GM12891 (cell line): Measurements from ENCODE around the gene SDCCAG8.

Experiments used
- POLR2A ChIP-seq: IDR thresholded peaks from 2 replicates; pipeline ENCODE4 v1.6.1; 2011; ENCODE audit warnings: low read depth, low read length, control low read depth
- POLR2AphosphoS5 ChIP-seq: IDR thresholded peaks from 2 replicates; pipeline ENCODE4 v1.6.1; 2011; ENCODE audit warnings: low read depth, low read length, control low read depth
- POU2F2 ChIP-seq: IDR thresholded peaks from 2 replicates; pipeline ENCODE4 v1.6.1; 2011; ENCODE audit warnings: low read depth, mild to moderate bottlenecking, control low read depth, low read length, moderate library complexity
- TAF1 ChIP-seq: IDR thresholded peaks from 2 replicates; pipeline ENCODE4 v1.6.1; 2011; ENCODE audit warnings: low read depth, low read length, control low read depth

DNA sequence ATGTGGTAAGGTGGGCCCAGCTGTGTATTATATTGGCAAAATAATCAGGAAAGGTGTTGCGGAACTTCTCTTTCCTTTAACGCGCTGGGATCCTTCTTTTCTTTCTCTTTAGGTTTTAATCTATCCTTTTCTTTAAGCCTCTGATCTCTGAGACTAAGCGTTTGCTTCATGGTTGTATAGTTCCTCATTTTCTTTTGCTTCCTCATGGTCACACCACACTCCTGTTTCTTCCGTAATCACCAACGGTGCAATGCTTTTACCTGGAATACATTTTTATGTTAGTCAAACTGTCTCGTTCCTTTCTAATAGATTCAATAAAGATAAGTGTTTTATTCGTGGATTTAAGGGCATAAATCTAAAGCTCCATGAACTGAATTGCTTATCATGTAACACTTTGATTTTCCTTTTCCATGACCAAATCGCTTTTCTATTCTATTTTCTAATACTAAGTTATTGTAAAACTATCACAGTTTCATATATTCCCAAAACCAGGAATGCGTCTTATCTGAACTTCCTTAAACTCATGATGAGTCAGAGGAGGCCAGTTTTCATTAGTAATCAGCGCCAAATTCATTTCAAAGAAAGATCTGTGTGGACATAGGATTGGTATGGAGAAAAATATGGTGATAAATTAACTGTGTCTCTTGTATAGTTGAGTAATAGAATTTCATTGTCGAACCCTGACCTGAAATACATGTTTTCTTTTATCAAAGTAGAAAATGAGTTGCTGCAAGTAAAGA lies 12.2 kb downstream of the SDCCAG8 start:
- TF ChIP-seq POU2F2 = no peak
- TF ChIP-seq POLR2A = no peak
- no peak for TF ChIP-seq POLR2AphosphoS5
- TF ChIP-seq TAF1 = no peak
